Hepatocyte (in vitro differentiated cells): ENCODE data around the gene MEAF6. TPM values are rescaled to one million over a fixed set of nuclear protein-coding genes. Genes with fewer than 3 reads are reported as not detected.

Source experiments
- DNase-seq: peaks from one replicate; pipeline ENCODE4 v3.0.0-alpha.2; 2016; ENCODE audit warnings: low spot score
- H2AFZ ChIP-seq: fragments of 200-600 bp; sonication (generic); 2 replicates; pipeline ENCODE4 v1.6.0; 2016; ENCODE audit warnings: antibody characterized with exemption, mild to moderate bottlenecking
- H3K27ac ChIP-seq: fragments of 200-600 bp; sonication (generic); 2 replicates; pipeline ENCODE4 v1.5.1; 2016; ENCODE audit warnings: mild to moderate bottlenecking
- H3K27me3 ChIP-seq: fragments of 200-600 bp; sonication (generic); 2 replicates; pipeline ENCODE4 v1.6.1; 2016
- H3K36me3 ChIP-seq: fragments of 200-600 bp; sonication (generic); replicated peaks from 2 replicates; pipeline ENCODE4 v1.5.1; 2016; ENCODE audit warnings: low read depth; ENCODE audit not compliant: insufficient read depth
- H3K4me1 ChIP-seq: fragments of 200-600 bp; sonication (generic); 2 replicates; pipeline ENCODE4 v1.5.1; 2016; ENCODE audit warnings: mild to moderate bottlenecking, moderate library complexity; ENCODE audit not compliant: insufficient read depth
- H3K4me2 ChIP-seq: fragments of 200-600 bp; sonication (generic); 2 replicates; pipeline ENCODE4 v1.6.0; 2016
- H3K4me3 ChIP-seq: fragments of 200-600 bp; sonication (generic); 2 replicates; pipeline ENCODE4 v1.5.1; 2016; ENCODE audit warnings: mild to moderate bottlenecking
- H3K79me2 ChIP-seq: fragments of 200-600 bp; sonication (generic); 2 replicates; pipeline ENCODE4 v1.6.0; 2017; ENCODE audit warnings: mild to moderate bottlenecking
- H3K9me2 ChIP-seq: fragments of 200-600 bp; sonication (generic); replicated peaks from 2 replicates; pipeline ENCODE4 v1.6.0; 2017; ENCODE audit warnings: mild to moderate bottlenecking; ENCODE audit not compliant: insufficient read depth
- H3K9me3 ChIP-seq: fragments of 200-600 bp; sonication (generic); 2 replicates; pipeline ENCODE4 v1.5.1; 2016; ENCODE audit warnings: low read depth, mild to moderate bottlenecking
- H4K20me1 ChIP-seq: fragments of 200-600 bp; sonication (generic); 2 replicates; pipeline ENCODE4 v1.6.0; 2016; ENCODE audit warnings: mild to moderate bottlenecking; ENCODE audit not compliant: insufficient read depth, poor library complexity, severe bottlenecking
- CTCF ChIP-seq: fragments of 200-600 bp; sonication (generic); IDR thresholded peaks from 2 replicates; pipeline ENCODE4 v1.5.1; 2016; ENCODE audit warnings: antibody characterized with exemption, mild to moderate bottlenecking; ENCODE audit not compliant: poor library complexity
- EZH2 ChIP-seq: fragments of 200-600 bp; sonication (generic); IDR thresholded peaks from 2 replicates; pipeline ENCODE4 v1.6.1; 2016; ENCODE audit warnings: antibody characterized with exemption, mild to moderate bottlenecking, borderline replicate concordance
- EZH2phosphoT487 ChIP-seq: fragments of 200-600 bp; sonication (generic); IDR thresholded peaks from one replicate; pipeline ENCODE4 v1.6.1; 2018; ENCODE audit warnings: antibody characterized with exemption, mild to moderate bottlenecking, low read depth, moderate library complexity; ENCODE audit not compliant: unreplicated experiment, severe bottlenecking
- WGBS: methylation state at CpG from one replicate; pipeline ENCODE4 v1.1.6; 2016; ENCODE audit warnings: low lambda C conversion rate; ENCODE audit errors: missing lambda C conversion rate; 5-methylcytosine and 5-hydroxymethylcytosine counted together
- polyA plus RNA-seq: library from polyadenylated mRNA; unstranded; fragments of >200 nt; fragmentation: Nextera tagmentation; extraction: Ambion mirVana; gene quantifications from 2 replicates; pipeline ENCODE4 v1.2.1, GENCODE V29; 2016
- total RNA-seq: library from RNA; depleted of rRNA; stranded (reverse); fragments of >200 nt; gene quantifications from 2 replicates; pipeline ENCODE4 v1.2.3, GENCODE V29; 2014

Gene MEAF6
- total and polyA plus RNA-seq, 2 experiments from 2014 or later, result 46.5 to 74.7 TPM

- no peaks in the 10 kb centered on the region for H3K9me3 ChIP-seq
- H4K20me1 ChIP-seq, result no peaks in the 10 kb centered on the region
- peak overlapping the region; percentile 95 for H3K4me2 ChIP-seq
- no peaks in the 10 kb centered on the region for H3K27me3 ChIP-seq
- TF ChIP-seq CTCF (no peak), EZH2phosphoT487 (no peak), EZH2 (no peak)
- peaks cover 57% of the 10 kb centered on the region for H3K79me2 ChIP-seq
- H3K36me3 ChIP-seq, result no peaks in the 10 kb centered on the region
- peak; percentile 25 for DNase-seq
- H3K9me2 ChIP-seq, result no peaks in the 10 kb centered on the region
- peak overlapping the region; percentile 99 for H3K27ac ChIP-seq
- no peak overlapping the region for H2AFZ ChIP-seq
- H3K4me1 ChIP-seq, result peaks cover 59% of the 10 kb centered on the region
- 93% methylated on average over 24 of the region's 24 CpGs for WGBS
- H3K4me3 ChIP-seq, result peak overlapping the region; percentile 81
Measured at GRCh38 chr1:37475380-37476086, 39.0 kb downstream of the MEAF6 start.

GRCh38 chr1:37474697-37475379 is 39.7 kb downstream of the MEAF6 start:
- Histone ChIP-seq H3K36me3 (no peaks in the 10 kb centered on the region), H4K20me1 (no peaks in the 10 kb centered on the region), H3K9me2 (no peaks in the 10 kb centered on the region), H2AFZ (peak overlapping the region; percentile 47), H3K79me2 (peaks cover 55% of the 10 kb centered on the region), H3K4me1 (peaks cover 54% of the 10 kb centered on the region), H3K27ac (peak overlapping the region; percentile 99), H3K4me2 (peak overlapping the region; percentile 95), H3K27me3 (no peaks in the 10 kb centered on the region), H3K9me3 (no peaks in the 10 kb centered on the region), H3K4me3 (peak overlapping the region; percentile 81)
- 13% methylated on average over 24 of the region's 38 CpGs for WGBS
- no peak for TF ChIP-seq CTCF
- TF ChIP-seq EZH2phosphoT487, result no peak
- DNase-seq, result no peak

- peak; percentile 98 for DNase-seq
- Histone ChIP-seq H3K4me3 (peak within 1 kb of the TSS; percentile 81), H2AFZ (peak within 1 kb of the TSS; percentile 87), H3K4me2 (peak within 1 kb of the TSS; percentile 95), H4K20me1 (no peaks in the 10 kb centered on the region), H3K79me2 (peaks cover 55% of the 10 kb centered on the region), H3K9me3 (no peaks in the 10 kb centered on the region), H3K36me3 (no peaks in the 10 kb centered on the region), H3K9me2 (no peaks in the 10 kb centered on the region), H3K4me1 (peaks cover 51% of the 10 kb centered on the region), H3K27me3 (no peaks in the 10 kb centered on the region), H3K27ac (peak within 1 kb of the TSS; percentile 99)
- TF ChIP-seq CTCF, result no peak
- 2% methylated on average over 46 of the region's 78 CpGs for WGBS
Measured at GRCh38 chr1:37474046-37474696, 40.4 kb downstream of the MEAF6 start, which contains the start of gene ZC3H12A. ZC3H12A (plus strand) TSS chr1:37474580; CDS start chr1:37475497, 917 bp downstream.
